IPS DF 19.7 (cell line): ENCODE results near the gene ADAT3.

Experiments used
- DNase-seq: peaks from one replicate; pipeline ENCODE4 v3.0.0-alpha.2; 2013; ENCODE audit warnings: low read depth, low spot score

Gene ADAT3

DNA sequence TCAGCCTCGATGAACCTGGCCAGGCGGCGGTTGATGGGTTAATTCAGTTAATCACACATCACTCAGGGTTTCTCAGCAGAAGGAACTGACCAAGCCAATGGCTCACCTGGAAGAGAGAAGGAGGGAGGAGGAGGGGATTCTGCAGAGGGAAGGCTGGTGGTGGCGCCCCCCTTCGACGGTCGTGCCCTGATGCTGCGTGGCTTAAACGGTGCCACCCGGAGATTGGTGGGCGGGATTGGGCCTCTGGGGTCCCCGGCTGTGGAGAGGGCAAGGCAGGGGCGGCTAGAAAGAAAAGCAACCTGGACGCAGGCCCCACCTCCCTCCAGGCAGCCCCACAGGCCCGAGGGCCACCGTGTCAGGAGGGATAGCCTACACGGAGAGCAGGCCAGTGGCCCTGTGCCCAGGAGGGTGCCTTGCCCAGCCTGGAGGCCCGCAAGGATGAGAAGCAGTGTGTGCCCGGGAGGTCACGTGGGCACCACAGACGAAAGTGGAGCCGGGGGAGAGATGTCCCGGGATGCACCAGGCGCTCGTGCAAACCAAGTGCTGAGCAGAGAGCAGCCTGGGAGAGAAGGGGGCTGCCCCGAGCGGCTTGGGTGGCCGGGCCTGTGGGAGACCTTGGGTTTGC, 51.8 kb downstream of the ADAT3 start:
- DNase-seq, result no peak

DNA sequence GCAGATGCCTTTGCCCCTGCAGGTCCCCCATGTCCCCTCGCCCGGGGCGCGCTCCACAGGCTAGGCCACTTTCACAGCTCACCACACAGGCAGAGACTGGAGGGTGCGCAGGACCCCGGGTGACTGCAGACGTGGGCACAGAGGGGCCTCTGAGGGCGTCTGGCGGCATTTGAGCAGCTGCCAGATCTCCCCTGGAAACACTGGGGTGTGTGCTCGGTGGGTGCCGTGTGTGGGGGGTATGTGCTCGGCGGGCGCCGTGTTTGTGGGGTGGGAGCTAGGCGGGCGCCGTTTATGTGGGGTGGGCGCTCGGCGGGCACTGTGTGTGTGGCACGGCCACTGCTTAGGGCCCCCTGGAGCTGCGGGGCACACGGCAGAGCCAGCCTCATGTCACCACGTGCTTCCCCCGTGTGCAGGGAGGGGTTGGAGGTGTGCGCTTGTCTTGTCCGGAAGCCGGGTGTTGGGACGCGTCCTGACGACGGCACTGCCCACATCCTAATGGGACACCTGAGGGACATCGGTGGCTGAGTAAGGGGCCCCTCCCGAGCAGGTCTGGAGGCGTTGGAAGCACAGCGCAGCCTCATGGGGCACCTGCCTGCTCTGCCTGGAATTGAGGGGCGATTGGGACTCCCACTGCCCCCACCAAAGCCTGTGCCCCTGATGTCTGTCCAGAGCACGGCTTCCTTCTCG, 52.5 kb downstream of the ADAT3 start:
- DNase-seq, result no peak

- DNase-seq, result no peak
Measured at GRCh38 chr19:1959928-1960589, 54.9 kb downstream of the ADAT3 start.

DNA sequence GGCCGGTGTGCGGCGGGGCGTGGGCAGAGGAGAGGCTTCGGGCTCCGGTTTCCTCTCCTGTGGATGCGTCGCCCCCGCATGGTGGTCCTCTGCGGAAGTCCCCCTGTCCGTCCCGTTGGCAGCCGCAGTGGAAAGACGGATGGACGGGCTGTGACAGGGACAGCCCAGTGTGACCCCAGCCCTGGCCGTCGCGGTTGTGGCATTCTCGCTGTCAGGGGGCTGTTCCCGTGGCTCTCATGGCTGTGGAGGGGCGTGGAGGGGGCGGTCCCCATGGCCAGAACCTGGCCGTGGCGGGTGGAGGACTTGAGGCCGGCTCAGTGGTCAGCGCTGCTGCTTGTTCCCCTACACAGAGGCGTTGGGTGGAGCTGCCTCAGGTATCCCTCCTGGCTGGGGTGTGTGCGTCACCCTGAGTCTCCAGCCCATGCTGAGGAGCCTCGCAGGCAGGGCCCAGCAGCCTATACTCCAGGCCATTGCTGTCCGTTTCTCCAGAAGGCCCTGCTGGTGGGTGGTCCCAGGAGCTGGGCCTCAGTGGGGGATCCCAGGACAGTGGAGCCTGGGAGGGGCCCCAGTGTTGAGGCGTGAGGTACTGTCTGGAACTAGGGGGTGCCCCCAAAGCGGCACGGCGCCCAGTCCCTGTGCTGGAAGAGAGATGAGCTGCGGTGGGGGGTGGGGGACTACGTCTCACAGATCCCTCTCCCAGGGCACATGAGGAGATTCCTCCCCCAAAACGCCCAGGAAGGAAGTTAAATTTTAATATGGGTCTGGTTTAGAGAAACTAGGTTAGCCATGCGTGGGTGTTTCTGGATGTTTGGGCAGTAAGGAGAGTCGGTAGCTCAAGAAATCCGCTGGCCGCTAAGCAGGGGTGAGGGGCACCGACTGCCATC, 56.0 kb downstream of the ADAT3 start:
- DNase-seq, result no peak

- no peak for DNase-seq
Measured at GRCh38 chr19:1962674-1963073, 57.5 kb downstream of the ADAT3 start.
